GM12878 (cell line): ENCODE measurements around the gene RSPH1. TPM values are rescaled to one million over a fixed set of nuclear protein-coding genes. Genes with fewer than 3 reads are reported as not detected.

ENCODE experiments used
- ATAC-seq: fragments of 200-7000 bp; cut with Tn5 transposase; 3 replicates; pipeline ENCODE4 v1.9.1; 2020; ENCODE audit warnings: mild to moderate bottlenecking, moderate library complexity
- BruUV-seq: library from RNA; stranded (reverse); fragments of 400-500 nt; replicated peaks from 2 replicates; lab custom pipeline; 2021; lab: Mats Ljungman, UMichigan
- CTCF ChIA-PET: fragments of 300-600 bp; sonication (Branson Sonifier 250); formaldehyde crosslinking; extraction: SDS; loops from one replicate; lab custom pipeline; 2021; ENCODE audit warnings: inconsistent platforms; lab: Yijun Ruan, JAX
- POLR2A ChIA-PET: fragments of 350-600 bp; formaldehyde crosslinking; extraction: SDS; loops from one replicate; lab custom pipeline; 2021; ENCODE audit warnings: inconsistent platforms; lab: Charles Lee
- RAD21 ChIA-PET: fragments of 300-600 bp; sonication (Branson Sonifier 250); formaldehyde crosslinking; loops from one replicate; lab custom pipeline; 2023; ENCODE audit warnings: antibody characterized with exemption; ENCODE audit not compliant: unreplicated experiment; lab: Charles Lee
- SMC1A ChIA-PET: fragments of 300-600 bp; sonication (Branson Sonifier 250); formaldehyde crosslinking; loops from one replicate; lab custom pipeline; 2023; ENCODE audit not compliant: unreplicated experiment, uncharacterized antibody; lab: Charles Lee
- DNase-seq: peaks from one replicate; pipeline ENCODE4 v3.0.0-alpha.2; 2011; ENCODE audit warnings: low read depth, low spot score
- FAIRE-seq: peaks from 3 replicates; lab custom pipeline; 2011; peaks lifted over from hg19 to GRCh38; lab: Jason Lieb, UNC
- H2AFZ ChIP-seq: 2 replicates; pipeline ENCODE4 v1.6.0; 2011; ENCODE audit warnings: low read depth, low read length, control low read depth; ENCODE audit not compliant: control insufficient read depth
- H3K27ac ChIP-seq: 2 replicates; pipeline ENCODE4 v1.5.1; 2011; ENCODE audit warnings: control low read depth; ENCODE audit not compliant: control insufficient read depth, insufficient read depth
- H3K27me3 ChIP-seq, 2 experiments: replicated peaks in 1 of 2; 2 replicates each; pipeline versions ENCODE4 v1.6.0 to v1.6.1; 2011; ENCODE audit warnings: low read length in 1 of 2; ENCODE audit not compliant: control insufficient read depth in 2 of 2, insufficient read depth in 2 of 2
- H3K36me3 ChIP-seq, 2 experiments: 2 replicates each; pipeline ENCODE4 v1.5.1; 2011; ENCODE audit warnings: low read length in 1 of 2; ENCODE audit not compliant: control insufficient read depth in 2 of 2, insufficient read depth in 2 of 2
- H3K4me1 ChIP-seq: 2 replicates; pipeline ENCODE4 v1.6.1; 2011; ENCODE audit warnings: mild to moderate bottlenecking, low read length, moderate library complexity, mixed read lengths; ENCODE audit not compliant: control insufficient read depth, insufficient read depth
- H3K4me2 ChIP-seq: 2 replicates; pipeline ENCODE4 v1.6.0; 2011; ENCODE audit warnings: control low read depth; ENCODE audit not compliant: control insufficient read depth, insufficient read depth
- H3K4me3 ChIP-seq: fragments of 200-600 bp; sonication (generic); 2 replicates; pipeline ENCODE4 v1.5.1; 2016
- H3K79me2 ChIP-seq: 2 replicates; pipeline ENCODE4 v1.6.0; 2011; ENCODE audit warnings: low read length; ENCODE audit not compliant: control insufficient read depth, insufficient read depth
- H3K9ac ChIP-seq: 2 replicates; pipeline ENCODE4 v1.8.0; 2011; ENCODE audit warnings: low read length, control low read depth, mixed read lengths; ENCODE audit not compliant: control insufficient read depth, insufficient read depth
- H3K9me3 ChIP-seq: replicated peaks from 3 replicates; pipeline ENCODE4 v1.5.1; 2011; ENCODE audit warnings: mild to moderate bottlenecking, low read length; ENCODE audit not compliant: control insufficient read depth, insufficient read depth
- H4K20me1 ChIP-seq: 2 replicates; pipeline ENCODE4 v1.6.0; 2011; ENCODE audit not compliant: control insufficient read depth, insufficient read depth
- BCL3 ChIP-seq: IDR thresholded peaks from 2 replicates; pipeline ENCODE4 v1.6.1; 2011; ENCODE audit warnings: borderline replicate concordance, low read depth, mild to moderate bottlenecking, moderate library complexity, low read length; ENCODE audit not compliant: insufficient read depth, poor library complexity, severe bottlenecking
- EZH2 ChIP-seq: IDR thresholded peaks from 2 replicates; pipeline ENCODE4 v1.6.1; 2012; ENCODE audit warnings: low read depth, mild to moderate bottlenecking, control low read depth, inconsistent platforms, low read length, borderline replicate concordance; ENCODE audit not compliant: control insufficient read depth
- PRDM15 ChIP-seq: fragments of 450-650 bp; formaldehyde crosslinking; IDR thresholded peaks from 2 replicates; pipeline ENCODE4 v1.4.0; 2020; ENCODE audit warnings: mild to moderate bottlenecking, moderate library complexity
- RCOR1 ChIP-seq: conservative IDR thresholded peaks from 2 replicates; pipeline ENCODE4 v1.6.1; 2012; ENCODE audit warnings: low read depth, low read length, improper control_type of control experiment
- SREBF2 ChIP-seq: IDR thresholded peaks from 2 replicates; pipeline ENCODE4 v1.6.1; 2012; ENCODE audit warnings: mild to moderate bottlenecking, low read length
- WGBS: methylation state at CpG from one replicate; pipeline ENCODE4 v1.1.6; 2016; ENCODE audit warnings: low lambda C conversion rate; ENCODE audit not compliant: insufficient replicate concordance, insufficient coverage; ENCODE audit errors: missing lambda C conversion rate; 5-methylcytosine and 5-hydroxymethylcytosine counted together
- in situ Hi-C: fragments of 300-500 bp; cut with MboI; formaldehyde crosslinking; loops from 9 replicates; pipeline ENCODE4 v1.14.3; 2018; ENCODE audit warnings: mixed read lengths
- intact Hi-C: fragments of 100-400 bp; cut with micrococcal nuclease; formaldehyde crosslinking; loops from one replicate; pipeline ENCODE4 v1.14.2; 2022; ENCODE audit not compliant: unreplicated experiment
- polyA plus RNA-seq, 11 experiments: library from polyadenylated mRNA; depleted of rRNA in 4 of 11; unstranded in 6 of 11; stranded (reverse) in 5 of 11; fragments of >200 nt; fragmentation: Nextera tagmentation in 4 of 11; fragmentation: Illumina TruSeq in 1 of 11; extraction: Ambion mirVana in 4 of 11; extraction: Trizol in 1 of 11; gene quantifications; 1 replicate in 1 of 11; 2 replicates in 10 of 11; pipeline versions ENCODE4 v1.2.1 to v1.2.3, GENCODE V29; 2011 to 2016; ENCODE audit warnings: inconsistent platforms in 2 of 11, missing spikeins in 2 of 11, low read depth in 1 of 11
- total RNA-seq, 4 experiments: library from RNA; depleted of rRNA in 3 of 4; stranded (reverse); fragments of >200 nt in 3 of 4; fragmentation: Illumina TruSeq in 1 of 4; extraction: Trizol in 1 of 4; gene quantifications; 2 replicates each; pipeline versions ENCODE4 v1.2.1 to v1.2.3, GENCODE V29; 2013 to 2021

The RSPH1 gene
- total and polyA plus RNA-seq, 10 of the 15 experiments (the other 5 are each of a cell fraction or from before 2014, with no cell fraction given): 0.11 to 1.4 (median 0.38) TPM

DNA sequence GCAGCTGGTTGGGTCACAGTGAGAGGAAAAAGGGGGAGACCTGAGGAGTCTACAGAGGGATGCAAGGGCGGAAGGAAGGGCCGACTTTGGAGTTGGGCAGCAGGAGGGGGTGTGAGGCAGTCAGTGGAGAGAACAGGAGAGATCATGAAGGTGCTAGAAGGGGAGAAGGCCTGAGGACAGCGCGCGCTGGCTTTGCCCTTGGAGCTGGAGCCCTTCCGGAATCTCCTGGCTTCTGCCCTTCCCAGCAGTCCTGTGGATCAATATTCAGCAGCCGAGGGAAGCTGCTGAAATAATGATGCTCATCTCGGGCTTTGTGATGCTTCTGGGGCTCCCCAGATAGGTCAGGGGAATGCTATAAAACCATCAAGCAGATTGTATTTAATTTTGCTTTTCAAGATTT is 44.4 kb upstream of the RSPH1 start:
- WGBS: 83% methylated on average over 8 of the region's 8 CpGs
- no peaks in the 10 kb centered on the region for H3K9me3 ChIP-seq

More for the DNA sequence above, 44.4 kb upstream of the RSPH1 start:
- CTCF ChIA-PET: interaction anchor here (0.6 to 1.2 kb wide), 2 partner anchors 99 to 395 kb away, joined by 3 read pairs; no protein-coding TSS in a partner anchor
- Histone ChIP-seq H3K27me3 (no peaks in the 10 kb centered on the region), H3K27ac (no peak overlapping the region), H3K9ac (no peak overlapping the region), H3K79me2 (0 out of 2 replicates have a peak, but pooled peaks cover 1% of the 10 kb centered on the region), H3K36me3 (peaks cover 18 to 22% of the 10 kb centered on the region in 2 experiments), H4K20me1 (no peaks in the 10 kb centered on the region), H2AFZ (no peak overlapping the region), H3K4me2 (no peak overlapping the region), H3K4me1 (peaks cover 19% of the 10 kb centered on the region)
- ATAC-seq: no peak
- DNase-seq: no peak
- SMC1A ChIA-PET: interaction anchor here (9.1 kb wide), 1 partner anchor 16 kb away, joined by 132 read pairs; no protein-coding TSS in a partner anchor
- BruUV-seq: no TSS peak
- POLR2A ChIA-PET: interaction anchor here (0.6 kb wide), 1 partner anchor 430 kb away, joined by 3 read pairs; no protein-coding TSS in a partner anchor
- in situ Hi-C loops: no loop called here
- intact Hi-C loops: no loop called here
- RAD21 ChIA-PET: interaction anchor here (1.1 to 1.6 kb wide), 2 partner anchors 73 to 376 kb away, joined by 3 read pairs; no protein-coding TSS in a partner anchor
- no peak for TF ChIP-seq PRDM15
- TF ChIP-seq SREBF2: no peak
- TF ChIP-seq RCOR1: no peak
- TF ChIP-seq EZH2: no peak
- TF ChIP-seq BCL3: no peak
- TF ChIP-seq, all 136 proteins: peak for 0
- H3K4me3 ChIP-seq: no peak overlapping the region
- no peak for FAIRE-seq
